ENCODE data around the gene HNRNPK.
A peak's percentile ranks its signal among the peaks of the same experiment; 100 is the strongest.
"Not testable (repeated sequence)": the region's sequence is repeated elsewhere in the genome, so short reads cannot be mapped to it uniquely, and the experiment has no call there.

HNRNPK gene

DNA sequence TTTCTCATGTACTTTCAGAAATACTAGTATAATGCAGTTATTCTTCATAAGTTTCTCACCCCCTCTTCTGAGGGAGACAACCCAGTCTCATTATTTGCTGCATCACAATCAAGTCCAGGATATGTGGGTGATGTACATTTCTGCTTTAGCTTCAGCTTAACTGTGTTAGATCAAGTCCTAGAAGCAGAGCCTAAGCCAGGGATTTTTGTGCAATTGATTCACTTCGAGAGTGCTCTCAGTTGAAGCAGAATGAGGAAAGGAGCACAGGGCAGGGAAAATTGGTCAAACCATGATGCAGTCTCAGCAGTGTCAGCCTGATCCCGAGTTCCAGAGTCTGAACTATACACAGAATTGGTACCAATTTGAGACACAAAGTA, 15.1 kb downstream of the HNRNPK start:
- H3K36me3 ChIP-seq = peaks cover 39% of the 10 kb centered on the region
- H3K27ac ChIP-seq = no peak overlapping the region

DNA sequence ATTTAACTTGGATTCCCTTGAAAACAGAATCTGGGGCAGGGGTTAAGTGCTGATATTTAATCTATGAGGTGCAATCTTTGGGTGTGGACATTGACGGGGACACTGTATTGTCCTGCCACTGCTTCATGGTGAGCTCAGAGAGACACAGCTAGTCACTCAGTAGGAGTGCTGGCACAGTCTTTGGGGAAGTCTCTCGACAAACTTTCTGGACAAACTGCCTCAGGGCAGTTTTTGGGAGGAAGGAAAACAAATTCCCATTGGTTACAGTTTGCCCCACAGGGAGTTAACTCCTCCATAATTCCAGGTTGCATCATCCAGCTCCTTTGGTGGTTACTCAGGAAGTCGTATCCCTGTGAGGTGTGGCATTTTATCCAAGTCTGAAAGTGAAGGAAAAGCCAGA, 17.9 kb downstream of the HNRNPK start:
- H3K9me3 ChIP-seq = peaks cover 2% of the 10 kb centered on the region
- peaks cover 29% of the 10 kb centered on the region for H4K20me1 ChIP-seq
- no peak overlapping the region for H3K4me2 ChIP-seq
- TF ChIP-seq Cebpa-rat (IDR thresholded peaks at IDR 0.05) = no peak
- no peak overlapping the region for H3K9ac ChIP-seq
- peaks cover 14% of the 10 kb centered on the region for H3K36me3 ChIP-seq
- H3K27ac ChIP-seq = no peak overlapping the region
- peaks cover 11% of the 10 kb centered on the region for H3K27me3 ChIP-seq
- H3K4me3 ChIP-seq = no peak overlapping the region
- no peaks in the 10 kb centered on the region for H3K4me1 ChIP-seq

More for the DNA sequence above, 15.1 kb downstream of the HNRNPK start:
- no peak overlapping the region for H3K9ac ChIP-seq
- no peaks in the 10 kb centered on the region for H3K4me1 ChIP-seq
- H4K20me1 ChIP-seq = peaks cover 57% of the 10 kb centered on the region
- H3K4me3 ChIP-seq = no peak overlapping the region
- no peaks in the 10 kb centered on the region for H3K9me3 ChIP-seq
- no peak for TF ChIP-seq Cebpa-rat (IDR thresholded peaks at IDR 0.05)
- H3K27me3 ChIP-seq = no peaks in the 10 kb centered on the region
- H3K4me2 ChIP-seq = no peak overlapping the region

DNA sequence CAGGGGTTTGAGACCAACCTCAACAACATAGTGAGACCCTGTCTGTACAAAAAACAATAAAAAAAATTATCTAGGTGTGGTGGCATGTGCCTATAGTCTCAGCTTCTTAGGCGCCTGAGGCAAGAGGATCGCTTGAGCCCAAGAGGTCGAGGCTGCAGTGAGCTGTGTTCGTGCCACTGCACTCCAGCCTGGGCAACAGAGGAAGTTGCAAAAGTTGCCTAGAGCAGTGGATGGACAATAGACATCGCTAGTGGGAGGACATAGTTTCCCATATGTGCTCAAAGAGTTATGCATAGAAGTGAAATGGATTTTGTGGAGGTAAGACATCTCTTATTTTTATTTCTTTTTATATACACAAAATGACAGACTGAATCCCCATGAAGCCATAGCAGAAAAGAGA, 19.0 kb downstream of the HNRNPK start:
- Histone ChIP-seq H3K4me1 (peaks cover 7% of the 10 kb centered on the region; the same call in 1 of the 2 replicates), H3K36me3 (peaks cover 3% of the 10 kb centered on the region), H3K27ac (no peak overlapping the region), H3K4me3 (no peak overlapping the region), H3K9me3 (peaks cover 14% of the 10 kb centered on the region), H3K4me2 (no peak overlapping the region), H3K27me3 (peaks cover 23% of the 10 kb centered on the region), H3K9ac (no peak overlapping the region), H4K20me1 (peaks cover 17% of the 10 kb centered on the region)
- TF ChIP-seq Cebpa-rat (IDR thresholded peaks at IDR 0.05) = no peak

DNA sequence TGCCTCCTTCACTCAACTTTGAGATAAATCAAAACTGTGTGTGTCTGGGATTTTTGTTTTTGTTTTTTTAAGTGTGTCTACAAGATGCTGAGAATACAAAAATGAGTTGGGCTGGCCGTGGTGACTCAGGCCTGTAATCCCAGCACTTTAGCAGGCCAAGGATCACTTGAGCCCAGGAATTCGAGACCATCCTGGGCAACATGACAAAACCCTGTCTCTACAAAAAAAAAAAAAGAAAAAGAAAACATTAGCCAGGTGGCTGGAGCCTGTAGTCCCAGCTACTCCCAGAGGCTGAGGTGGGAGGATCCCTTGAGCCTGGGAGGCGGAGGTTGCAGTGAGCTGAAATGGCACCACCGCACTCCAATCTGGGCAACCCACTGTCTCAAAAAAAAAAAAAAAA, 21.0 kb downstream of the HNRNPK start:
- Histone ChIP-seq H3K4me1 (peaks cover 7% of the 10 kb centered on the region; the same call in 1 of the 2 replicates), H3K4me3 (no peak overlapping the region), H3K9ac (no peak overlapping the region), H3K27me3 (peaks cover 41% of the 10 kb centered on the region), H3K27ac (no peak overlapping the region), H3K9me3 (peaks cover 22% of the 10 kb centered on the region), H4K20me1 (no peaks in the 10 kb centered on the region), H3K36me3 (no peaks in the 10 kb centered on the region), H3K4me2 (no peak overlapping the region)
- no peak for TF ChIP-seq Cebpa-rat (IDR thresholded peaks at IDR 0.05)

DNA sequence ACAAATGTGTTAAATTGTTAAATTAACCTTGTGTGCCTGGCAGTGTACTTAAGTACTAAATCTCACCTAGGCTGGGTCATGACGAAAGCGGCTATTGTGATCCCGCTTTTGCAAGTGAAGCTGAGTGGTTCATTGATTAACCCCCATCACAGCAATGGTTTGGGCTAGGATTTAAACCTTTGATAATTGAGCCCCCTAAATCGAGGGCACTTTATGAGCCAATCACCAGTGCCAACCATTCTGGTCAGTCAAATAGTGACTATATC, 22.8 kb downstream of the HNRNPK start:
- TF ChIP-seq Cebpa-rat (IDR thresholded peaks at IDR 0.05) = no peak
- Histone ChIP-seq H3K9ac (no peak overlapping the region), H3K9me3 (peaks cover 22% of the 10 kb centered on the region), H3K4me1 (peaks cover 7% of the 10 kb centered on the region; the same call in 1 of the 2 replicates), H3K27ac (no peak overlapping the region), H3K36me3 (no peaks in the 10 kb centered on the region), H4K20me1 (no peaks in the 10 kb centered on the region), H3K27me3 (peaks cover 41% of the 10 kb centered on the region), H3K4me2 (no peak overlapping the region), H3K4me3 (peak overlapping the region; percentile 44; the same call in 1 of the 2 replicates)

DNA sequence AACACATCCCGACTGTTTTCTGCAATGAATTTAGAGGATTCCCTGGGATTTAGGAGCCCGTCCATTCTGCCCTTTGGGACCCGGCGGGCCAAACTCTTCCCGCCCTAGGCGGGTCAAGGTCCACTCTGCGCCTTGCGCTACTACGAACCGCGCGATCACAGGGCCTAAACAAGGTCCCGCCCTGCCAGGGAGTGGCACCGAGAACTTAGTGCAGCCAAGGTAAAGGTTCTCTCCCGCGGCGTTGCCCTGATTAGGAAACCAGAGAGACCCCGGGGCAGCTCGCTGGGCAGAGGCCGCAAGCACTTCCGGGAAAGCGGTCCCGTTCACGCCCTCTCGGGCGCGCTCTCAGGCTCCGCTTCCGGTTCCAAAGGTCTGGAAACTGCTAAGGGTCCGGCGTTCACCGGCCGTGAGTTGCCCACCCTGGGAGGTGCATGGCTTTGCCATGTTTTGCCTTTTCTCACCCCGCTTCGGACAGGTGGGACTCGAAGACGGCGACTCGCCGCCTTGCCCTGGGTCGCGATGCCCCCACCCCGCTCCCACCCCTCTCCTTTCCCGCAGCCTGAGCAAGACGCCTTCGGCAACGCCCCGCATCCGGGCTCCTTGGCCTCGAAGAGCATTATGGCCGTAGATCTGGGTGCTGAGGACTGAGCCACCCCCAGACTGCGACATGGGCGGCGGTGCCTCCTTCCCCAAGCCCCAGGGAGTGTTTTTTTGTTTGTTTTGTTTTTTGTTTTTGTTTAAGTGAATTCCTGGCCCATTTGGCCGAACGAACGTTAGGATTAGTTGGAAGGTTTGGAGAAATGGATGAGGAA, 23.4 kb downstream of the HNRNPK start:
- H3K4me3 ChIP-seq = peak overlapping the region; percentile 44
- no peak overlapping the region for H3K27ac ChIP-seq
- peaks cover 22% of the 10 kb centered on the region for H3K9me3 ChIP-seq
- TF ChIP-seq Cebpa-rat (IDR thresholded peaks at IDR 0.05) = no peak
- no peaks in the 10 kb centered on the region for H3K36me3 ChIP-seq
- H4K20me1 ChIP-seq = no peaks in the 10 kb centered on the region
- peaks cover 41% of the 10 kb centered on the region for H3K27me3 ChIP-seq
- no peak overlapping the region for H3K9ac ChIP-seq
- H3K4me1 ChIP-seq = peaks cover 7% of the 10 kb centered on the region; the same call in 1 of the 2 replicates
- peak overlapping the region; percentile 35 for H3K4me2 ChIP-seq

DNA sequence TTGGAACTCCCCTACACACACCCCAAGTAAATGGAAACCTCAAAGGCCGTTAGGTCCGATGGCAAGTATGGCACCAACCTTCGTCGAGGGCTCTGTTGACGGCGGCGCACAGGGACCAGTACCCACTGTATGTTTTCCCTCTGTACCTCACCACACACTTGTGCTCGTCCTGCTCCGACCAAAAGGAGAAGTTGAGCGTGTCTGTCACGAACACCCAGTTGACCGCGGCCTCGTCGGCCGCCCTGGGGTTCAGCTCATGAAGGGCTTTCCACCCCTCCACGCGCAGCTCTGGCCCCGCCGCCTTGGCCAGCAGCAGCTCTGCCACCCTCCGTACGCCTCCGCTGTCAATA, 24.0 kb downstream of the HNRNPK start:
- no peak overlapping the region for H3K9ac ChIP-seq
- peaks cover 7% of the 10 kb centered on the region; the same call in 1 of the 2 replicates for H3K4me1 ChIP-seq
- H3K4me3 ChIP-seq = peak overlapping the region; percentile 44
- H4K20me1 ChIP-seq = no peaks in the 10 kb centered on the region
- H3K36me3 ChIP-seq = no peaks in the 10 kb centered on the region
- peaks cover 22% of the 10 kb centered on the region for H3K9me3 ChIP-seq
- peaks cover 41% of the 10 kb centered on the region for H3K27me3 ChIP-seq
- H3K27ac ChIP-seq = no peak overlapping the region
- no peak for TF ChIP-seq Cebpa-rat (IDR thresholded peaks at IDR 0.05)
- peak overlapping the region; percentile 35 for H3K4me2 ChIP-seq

DNA sequence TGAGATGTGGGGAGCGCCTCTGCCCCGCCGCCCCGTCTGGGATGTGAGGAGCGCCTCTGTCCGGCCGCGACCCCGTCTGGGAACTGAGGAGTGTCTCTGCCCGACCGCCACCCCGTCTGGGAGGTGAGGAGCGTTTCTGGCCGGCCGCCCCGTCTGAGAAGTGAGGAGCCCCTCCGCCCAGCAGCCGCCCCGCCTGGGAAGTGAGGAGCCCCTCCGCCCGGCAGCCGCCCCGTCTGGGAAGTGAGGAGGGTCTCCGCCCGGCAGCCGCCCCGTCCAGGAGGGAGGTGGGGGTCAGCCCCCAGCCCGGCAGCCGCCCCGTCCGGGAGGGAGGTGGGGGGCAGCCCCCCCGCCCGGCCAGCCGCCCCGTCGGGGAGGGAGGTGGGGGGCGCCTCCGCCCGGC, 31.9 kb downstream of the HNRNPK start:
- H3K36me3 ChIP-seq, H3K4me3 ChIP-seq, H3K4me2 ChIP-seq, H3K4me1 ChIP-seq, H4K20me1 ChIP-seq, H3K9ac ChIP-seq, H3K27me3 ChIP-seq, H3K27ac ChIP-seq: not testable (repeated sequence)
- H3K9me3 ChIP-seq = peaks cover 18% of the 10 kb centered on the region

DNA sequence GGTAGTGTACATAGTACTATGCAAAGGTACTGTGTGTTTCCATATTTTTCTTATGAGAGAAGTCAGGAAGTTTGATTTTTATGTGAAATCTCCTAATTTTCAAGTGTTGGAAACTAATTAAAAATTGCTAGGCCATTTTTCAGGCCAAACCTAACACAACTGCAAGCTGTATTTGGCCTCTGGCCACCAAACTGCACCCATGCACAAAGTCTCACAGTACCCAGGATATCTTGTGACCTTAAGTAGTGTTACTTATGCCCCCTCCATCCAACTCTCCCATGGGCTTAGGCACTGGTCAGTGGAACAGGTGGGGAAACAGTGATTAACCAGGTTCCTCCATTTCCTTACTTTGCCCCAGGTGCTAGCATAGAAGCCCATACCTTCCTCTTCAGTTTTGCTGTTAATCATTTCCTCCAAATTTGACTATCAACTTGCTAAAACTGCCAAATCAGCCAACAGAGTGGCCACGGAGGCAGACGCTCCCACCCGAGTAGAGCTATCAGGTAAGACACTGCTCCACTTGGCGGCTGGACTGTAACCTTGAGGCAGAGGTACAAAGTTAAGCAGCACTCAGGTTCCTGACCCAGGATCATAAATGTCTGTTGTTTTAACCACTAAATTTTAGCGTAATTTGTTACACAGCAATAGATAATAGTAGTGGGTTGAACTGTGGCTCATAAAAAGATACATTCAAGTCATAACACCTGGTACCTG, 39.3 kb downstream of the HNRNPK start:
- Histone ChIP-seq H3K27ac (no peak overlapping the region), H3K4me1 (no peaks in the 10 kb centered on the region), H4K20me1 (no peaks in the 10 kb centered on the region), H3K4me3 (no peak overlapping the region), H3K27me3 (no peaks in the 10 kb centered on the region), H3K36me3 (no peaks in the 10 kb centered on the region), H3K9me3 (no peaks in the 10 kb centered on the region), H3K4me2 (no peak overlapping the region), H3K9ac (no peak overlapping the region)
- TF ChIP-seq Cebpa-rat (IDR thresholded peaks at IDR 0.05) = no peak

DNA sequence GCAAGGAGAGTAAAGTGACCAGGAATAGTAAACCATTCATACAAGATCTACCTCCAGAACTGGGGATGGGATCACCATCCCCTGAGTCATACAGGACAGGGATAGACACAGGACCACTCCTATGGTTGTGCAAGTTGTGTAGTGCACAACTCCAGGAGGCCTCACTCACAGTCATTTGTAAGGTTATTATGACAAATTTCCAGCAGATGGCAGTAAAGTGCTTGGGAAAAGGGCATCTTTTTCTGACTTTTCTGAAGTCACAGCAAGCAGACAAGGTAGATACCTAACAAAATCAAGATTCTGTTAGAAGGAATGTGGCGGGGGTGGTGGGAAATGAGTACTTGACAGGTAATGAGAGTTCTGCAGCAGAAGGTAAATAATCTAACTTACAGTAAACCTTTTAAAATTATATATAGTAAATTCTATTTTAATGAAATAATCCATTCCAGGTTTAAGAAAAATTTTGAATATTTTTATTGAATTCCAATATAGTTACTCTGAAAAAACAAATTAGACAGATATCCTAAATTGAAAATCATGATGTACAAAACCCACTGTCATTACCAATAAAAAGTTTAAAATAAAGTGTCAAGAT, 42.1 kb downstream of the HNRNPK start:
- H3K27me3 ChIP-seq = no peaks in the 10 kb centered on the region
- TF ChIP-seq Cebpa-rat (IDR thresholded peaks at IDR 0.05) = no peak

More for the DNA sequence above, 42.1 kb downstream of the HNRNPK start:
- Histone ChIP-seq H3K36me3 (no peaks in the 10 kb centered on the region), H4K20me1 (no peaks in the 10 kb centered on the region), H3K9ac (no peak overlapping the region), H3K4me2 (no peak overlapping the region), H3K4me1 (no peaks in the 10 kb centered on the region), H3K4me3 (no peak overlapping the region), H3K27ac (no peak overlapping the region), H3K9me3 (no peaks in the 10 kb centered on the region)

All from BLaER1 (cell line).